ENCODE measurements around the gene TLR9. TPM values are rescaled to one million over a fixed set of nuclear protein-coding genes. Genes with fewer than 3 reads are reported as not detected.

Gene TLR9
- total and polyA plus RNA-seq, 9 of the 15 experiments (the other 6 are each of a cell fraction or from before 2014, with no cell fraction given) = not detected

DNA sequence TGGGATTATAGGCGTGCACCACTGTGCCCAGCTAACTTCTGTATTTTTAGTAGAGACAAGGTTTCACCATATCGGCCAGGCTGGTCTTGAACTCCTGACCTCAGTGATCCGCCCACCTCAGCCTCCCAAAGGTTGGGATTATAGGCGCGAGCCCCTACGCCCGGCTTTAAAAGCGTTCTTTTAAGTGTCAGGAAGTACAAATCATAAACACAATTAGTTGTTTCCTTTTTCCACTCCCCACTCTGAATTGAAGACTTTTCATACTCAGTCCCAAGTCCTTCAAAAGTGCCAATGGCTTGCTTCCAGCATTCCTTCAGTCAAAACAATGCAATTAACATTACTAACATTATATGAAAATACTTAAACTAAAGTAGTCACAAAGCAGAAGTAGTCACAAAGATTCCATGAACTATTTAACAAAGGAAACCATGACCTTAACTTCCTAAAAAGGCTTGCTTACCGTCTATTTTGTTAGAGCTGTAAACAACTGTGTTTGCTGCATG, 44.9 kb upstream of the TLR9 start (continued):
- TF ChIP-seq, protein P1, sequence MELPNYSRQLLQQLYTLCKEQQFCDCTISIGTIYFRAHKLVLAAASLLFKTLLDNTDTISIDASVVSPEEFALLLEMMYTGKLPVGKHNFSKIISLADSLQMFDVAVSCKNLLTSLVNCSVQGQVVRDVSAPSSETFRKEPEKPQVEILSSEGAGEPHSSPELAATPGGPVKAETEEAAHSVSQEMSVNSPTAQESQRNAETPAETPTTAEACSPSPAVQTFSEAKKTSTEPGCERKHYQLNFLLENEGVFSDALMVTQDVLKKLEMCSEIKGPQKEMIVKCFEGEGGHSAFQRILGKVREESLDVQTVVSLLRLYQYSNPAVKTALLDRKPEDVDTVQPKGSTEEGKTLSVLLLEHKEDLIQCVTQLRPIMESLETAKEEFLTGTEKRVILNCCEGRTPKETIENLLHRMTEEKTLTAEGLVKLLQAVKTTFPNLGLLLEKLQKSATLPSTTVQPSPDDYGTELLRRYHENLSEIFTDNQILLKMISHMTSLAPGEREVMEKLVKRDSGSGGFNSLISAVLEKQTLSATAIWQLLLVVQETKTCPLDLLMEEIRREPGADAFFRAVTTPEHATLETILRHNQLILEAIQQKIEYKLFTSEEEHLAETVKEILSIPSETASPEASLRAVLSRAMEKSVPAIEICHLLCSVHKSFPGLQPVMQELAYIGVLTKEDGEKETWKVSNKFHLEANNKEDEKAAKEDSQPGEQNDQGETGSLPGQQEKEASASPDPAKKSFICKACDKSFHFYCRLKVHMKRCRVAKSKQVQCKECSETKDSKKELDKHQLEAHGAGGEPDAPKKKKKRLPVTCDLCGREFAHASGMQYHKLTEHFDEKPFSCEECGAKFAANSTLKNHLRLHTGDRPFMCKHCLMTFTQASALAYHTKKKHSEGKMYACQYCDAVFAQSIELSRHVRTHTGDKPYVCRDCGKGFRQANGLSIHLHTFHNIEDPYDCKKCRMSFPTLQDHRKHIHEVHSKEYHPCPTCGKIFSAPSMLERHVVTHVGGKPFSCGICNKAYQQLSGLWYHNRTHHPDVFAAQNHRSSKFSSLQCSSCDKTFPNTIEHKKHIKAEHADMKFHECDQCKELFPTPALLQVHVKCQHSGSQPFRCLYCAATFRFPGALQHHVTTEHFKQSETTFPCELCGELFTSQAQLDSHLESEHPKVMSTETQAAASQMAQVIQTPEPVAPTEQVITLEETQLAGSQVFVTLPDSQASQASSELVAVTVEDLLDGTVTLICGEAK (IDR thresholded peaks at IDR 0.05) = no peak
- TF ChIP-seq, protein P1 (CRISPR knock-in tag; IDR thresholded peaks at IDR 0.05) = no peak
- TF ChIP-seq, protein P2, sequence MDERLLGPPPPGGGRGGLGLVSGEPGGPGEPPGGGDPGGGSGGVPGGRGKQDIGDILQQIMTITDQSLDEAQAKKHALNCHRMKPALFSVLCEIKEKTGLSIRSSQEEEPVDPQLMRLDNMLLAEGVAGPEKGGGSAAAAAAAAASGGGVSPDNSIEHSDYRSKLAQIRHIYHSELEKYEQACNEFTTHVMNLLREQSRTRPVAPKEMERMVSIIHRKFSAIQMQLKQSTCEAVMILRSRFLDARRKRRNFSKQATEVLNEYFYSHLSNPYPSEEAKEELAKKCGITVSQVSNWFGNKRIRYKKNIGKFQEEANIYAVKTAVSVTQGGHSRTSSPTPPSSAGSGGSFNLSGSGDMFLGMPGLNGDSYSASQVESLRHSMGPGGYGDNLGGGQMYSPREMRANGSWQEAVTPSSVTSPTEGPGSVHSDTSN (CRISPR knock-in tag; IDR thresholded peaks at IDR 0.05; ENCODE audit: low read depth) = no peak
- TF ChIP-seq, protein P2 (tag; conservative IDR thresholded peaks at IDR 0.05; ENCODE audit: low read depth) = no peak
- no peak for TF ChIP-seq ZNF695 (CRISPR knock-in tag; IDR thresholded peaks at IDR 0.05)
- TF ChIP-seq, protein P3, sequence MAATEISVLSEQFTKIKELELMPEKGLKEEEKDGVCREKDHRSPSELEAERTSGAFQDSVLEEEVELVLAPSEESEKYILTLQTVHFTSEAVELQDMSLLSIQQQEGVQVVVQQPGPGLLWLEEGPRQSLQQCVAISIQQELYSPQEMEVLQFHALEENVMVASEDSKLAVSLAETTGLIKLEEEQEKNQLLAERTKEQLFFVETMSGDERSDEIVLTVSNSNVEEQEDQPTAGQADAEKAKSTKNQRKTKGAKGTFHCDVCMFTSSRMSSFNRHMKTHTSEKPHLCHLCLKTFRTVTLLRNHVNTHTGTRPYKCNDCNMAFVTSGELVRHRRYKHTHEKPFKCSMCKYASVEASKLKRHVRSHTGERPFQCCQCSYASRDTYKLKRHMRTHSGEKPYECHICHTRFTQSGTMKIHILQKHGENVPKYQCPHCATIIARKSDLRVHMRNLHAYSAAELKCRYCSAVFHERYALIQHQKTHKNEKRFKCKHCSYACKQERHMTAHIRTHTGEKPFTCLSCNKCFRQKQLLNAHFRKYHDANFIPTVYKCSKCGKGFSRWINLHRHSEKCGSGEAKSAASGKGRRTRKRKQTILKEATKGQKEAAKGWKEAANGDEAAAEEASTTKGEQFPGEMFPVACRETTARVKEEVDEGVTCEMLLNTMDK (IDR thresholded peaks at IDR 0.05; ENCODE audit: borderline replicate concordance, insufficient read depth, low read depth, low read length, poor library complexity, severe bottlenecking) = no peak
- no peak for TF ChIP-seq ZNF79 (CRISPR knock-in tag; IDR thresholded peaks at IDR 0.05; ENCODE audit: low read depth)
- TF ChIP-seq ZC3H4 (CRISPR knock-in tag; IDR thresholded peaks at IDR 0.05; ENCODE audit: borderline replicate concordance) = no peak
- no peak for TF ChIP-seq FOSL1 (tag; conservative IDR thresholded peaks at IDR 0.05)

Measured in K562 (cell line).